Activated naive CD4-positive, alpha-beta T cell treated with anti-CD3 and anti-CD28 coated beads, Interleukin-2, amount 10 ng/mL, durations not matched to agents 7 days and 5 days (primary cell): ENCODE measurements around the gene AUH.

ENCODE experiments used
- CTCF ChIA-PET: fragments of 350-600 bp; sonication (Branson Sonifier 250); formaldehyde crosslinking; loops from one replicate; lab custom pipeline; 2021; ENCODE audit warnings: antibody characterized with exemption; lab: Charles Lee
- DNase-seq: peaks from one replicate; pipeline ENCODE4 v3.0.0-alpha.2; 2020
- H3K27ac Mint-ChIP-seq: one replicate; pipeline ENCODE4 v1.8.0; 2021; ENCODE audit warnings: mild to moderate bottlenecking, moderate library complexity, mixed read lengths
- H3K27me3 Mint-ChIP-seq: one replicate; pipeline ENCODE4 v1.8.0; 2021; ENCODE audit warnings: mild to moderate bottlenecking, mixed read lengths
- H3K36me3 Mint-ChIP-seq: one replicate; pipeline ENCODE4 v1.8.0; 2021; ENCODE audit warnings: mixed read lengths
- H3K4me1 Mint-ChIP-seq: one replicate; pipeline ENCODE4 v1.8.0; 2021; ENCODE audit warnings: mixed read lengths
- H3K4me3 Mint-ChIP-seq: one replicate; pipeline ENCODE4 v1.8.0; 2021; ENCODE audit warnings: mild to moderate bottlenecking, moderate library complexity, mixed read lengths
- H3K9me3 Mint-ChIP-seq: one replicate; pipeline ENCODE4 v1.8.0; 2021; ENCODE audit warnings: mixed read lengths

AUH gene

DNA sequence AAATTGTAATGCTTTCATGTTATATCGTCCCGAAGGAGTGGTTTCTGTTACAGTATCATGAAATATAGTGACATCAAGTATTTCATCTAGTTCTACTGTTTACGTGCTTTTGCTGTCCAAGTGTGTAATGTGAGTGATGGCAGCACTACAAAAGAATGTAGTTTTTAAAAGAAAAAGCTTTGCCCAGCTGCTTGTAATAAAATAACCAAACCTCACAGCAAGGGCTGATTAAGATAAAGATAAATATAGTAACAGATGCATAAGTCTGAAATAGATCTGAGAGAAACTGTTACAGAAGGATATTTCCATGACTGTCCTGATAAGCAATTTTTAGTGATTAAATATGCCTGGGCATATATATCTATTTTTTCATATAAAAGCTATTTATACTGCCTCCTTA is 106.4 kb downstream of the AUH start:
- Mint-ChIP-seq H3K4me1 (peaks cover 18% of the 10 kb centered on the region), H3K4me3 (no peak overlapping the region), H3K27ac (no peak overlapping the region), H3K36me3 (no peaks in the 10 kb centered on the region), H3K9me3 (no peaks in the 10 kb centered on the region), H3K27me3 (no peaks in the 10 kb centered on the region)
- CTCF ChIA-PET: no interaction called here
- no peak for DNase-seq

DNA sequence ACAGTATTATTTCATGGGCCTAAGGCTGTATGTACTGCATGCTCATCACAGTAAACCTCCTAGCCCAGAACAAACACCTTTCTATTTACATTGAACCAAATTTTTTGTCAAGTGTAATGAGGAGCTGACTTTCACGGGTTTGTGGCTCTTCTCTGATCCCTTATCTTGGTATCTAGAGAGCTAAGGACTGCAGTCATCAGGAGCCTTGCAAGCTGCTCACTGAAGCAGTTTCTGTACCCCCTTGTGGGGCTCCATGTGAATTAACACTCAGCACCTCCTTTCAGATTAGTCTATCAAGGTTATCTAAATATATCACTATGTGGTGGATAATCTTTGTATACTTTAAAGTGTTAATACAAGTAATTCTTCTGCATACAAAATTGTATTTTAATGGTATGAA is 108.2 kb downstream of the AUH start:
- Mint-ChIP-seq H3K27me3 (no peaks in the 10 kb centered on the region), H3K4me1 (peaks cover 20% of the 10 kb centered on the region), H3K27ac (no peak overlapping the region), H3K36me3 (peaks cover under 1% of the 10 kb centered on the region), H3K4me3 (no peak overlapping the region), H3K9me3 (no peaks in the 10 kb centered on the region)
- CTCF ChIA-PET: interaction anchor here (0.6 to 2.7 kb wide), 18 partner anchors 10 to 222 kb away, joined by 3 to 19 read pairs (median 4); no protein-coding TSS in a partner anchor
- DNase-seq: peak; percentile 67

DNA sequence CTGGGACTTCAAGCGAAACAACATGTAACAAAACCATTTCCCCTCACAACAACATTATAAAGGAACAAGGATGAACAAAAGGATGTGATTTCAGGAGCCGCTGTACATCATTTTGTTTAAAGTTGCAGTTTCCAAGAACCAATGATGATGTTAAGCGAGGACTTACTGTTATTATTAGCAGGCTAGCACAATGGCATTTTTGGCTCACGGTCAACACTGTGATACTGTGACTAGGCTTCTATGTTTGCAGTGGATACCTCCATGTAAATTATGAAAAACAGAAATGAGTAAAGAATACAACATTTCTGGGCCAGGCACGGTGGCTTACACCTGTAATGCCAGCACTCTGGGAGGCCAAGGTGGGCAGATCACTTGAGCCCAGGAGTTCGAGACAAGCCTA is 113.0 kb downstream of the AUH start:
- CTCF ChIA-PET: no interaction called here
- peaks cover 35% of the 10 kb centered on the region for H3K4me1 Mint-ChIP-seq
- no peak for DNase-seq
- H3K9me3 Mint-ChIP-seq: no peaks in the 10 kb centered on the region
- H3K4me3 Mint-ChIP-seq: no peak overlapping the region
- no peaks in the 10 kb centered on the region for H3K27me3 Mint-ChIP-seq
- H3K36me3 Mint-ChIP-seq: peaks cover 13% of the 10 kb centered on the region
- H3K27ac Mint-ChIP-seq: no peak overlapping the region

- H3K27me3 Mint-ChIP-seq: no peaks in the 10 kb centered on the region
- no peak for DNase-seq
- H3K36me3 Mint-ChIP-seq: peaks cover 13% of the 10 kb centered on the region
- no peak overlapping the region for H3K4me3 Mint-ChIP-seq
- no peak overlapping the region for H3K27ac Mint-ChIP-seq
- H3K9me3 Mint-ChIP-seq: no peaks in the 10 kb centered on the region
- peaks cover 25% of the 10 kb centered on the region for H3K4me1 Mint-ChIP-seq
- CTCF ChIA-PET: no interaction called here
Measured at GRCh38 chr9:91247278-91247677, 114.4 kb downstream of the AUH start.

DNA sequence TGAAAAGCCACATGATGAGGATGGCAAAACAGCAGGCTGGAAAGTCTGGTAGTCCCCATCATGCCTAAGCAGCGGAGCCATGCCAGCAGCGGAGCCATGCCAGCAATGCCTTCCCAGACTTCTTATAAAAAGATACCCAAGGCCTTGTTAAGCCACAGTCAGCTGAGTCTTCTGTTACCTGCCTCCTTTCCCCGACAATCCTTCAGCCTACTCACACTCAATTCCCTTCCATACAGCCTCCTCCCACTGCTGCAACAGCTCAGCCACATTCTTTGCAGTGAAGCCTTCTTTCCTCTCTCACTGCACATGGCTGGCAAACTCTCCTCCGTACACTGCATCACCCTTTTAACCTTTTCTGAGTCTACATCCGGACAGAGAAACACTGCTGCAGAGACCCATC is 114.9 kb downstream of the AUH start:
- Mint-ChIP-seq H3K27me3 (no peaks in the 10 kb centered on the region), H3K9me3 (no peaks in the 10 kb centered on the region), H3K27ac (no peak overlapping the region), H3K36me3 (peaks cover 17% of the 10 kb centered on the region), H3K4me3 (no peak overlapping the region), H3K4me1 (peaks cover 24% of the 10 kb centered on the region)
- CTCF ChIA-PET: no interaction called here
- DNase-seq: no peak

- DNase-seq: peak; percentile 23
- CTCF ChIA-PET: interaction anchor here (0.8 kb wide), 2 partner anchors 10 to 14 kb away, joined by 3 to 4 read pairs; no protein-coding TSS in a partner anchor
Measured at GRCh38 chr9:91245431-91246313, 116.0 kb downstream of the AUH start.

GRCh38 chr9:91243029-91243428 is 118.7 kb downstream of the AUH start:
- Mint-ChIP-seq H3K27me3 (no peaks in the 10 kb centered on the region), H3K27ac (no peak overlapping the region), H3K4me3 (no peak overlapping the region), H3K9me3 (no peaks in the 10 kb centered on the region), H3K4me1 (peaks cover 23% of the 10 kb centered on the region), H3K36me3 (peaks cover 12% of the 10 kb centered on the region)
- DNase-seq: no peak
- CTCF ChIA-PET: no interaction called here

More at GRCh38 chr9:91245431-91246313, 116.0 kb downstream of the AUH start:
- Mint-ChIP-seq H3K36me3 (peaks cover 17% of the 10 kb centered on the region), H3K4me3 (no peak overlapping the region), H3K4me1 (peaks cover 24% of the 10 kb centered on the region), H3K27me3 (no peaks in the 10 kb centered on the region), H3K9me3 (no peaks in the 10 kb centered on the region), H3K27ac (peak overlapping the region; percentile 13)

DNA sequence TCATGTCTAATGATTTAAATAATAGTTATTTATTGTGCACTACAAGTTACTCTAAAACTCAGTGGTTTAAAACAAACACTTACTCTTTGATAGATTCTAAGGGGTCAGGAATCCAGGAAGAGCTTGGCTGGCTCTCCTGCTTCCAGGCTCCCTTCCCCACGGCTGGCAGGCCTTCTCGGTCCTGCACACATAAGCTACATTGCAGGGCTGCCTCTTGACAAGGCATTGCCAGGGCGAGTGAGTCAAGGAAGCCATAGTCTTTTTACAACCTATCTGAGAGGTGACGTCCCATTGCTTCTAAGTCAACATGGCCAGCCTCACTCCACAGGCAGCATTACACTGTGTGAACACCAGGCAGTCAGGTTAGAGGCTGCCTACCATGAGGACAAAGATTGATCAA is 119.8 kb downstream of the AUH start:
- Mint-ChIP-seq H3K27ac (no peak overlapping the region), H3K9me3 (no peaks in the 10 kb centered on the region), H3K27me3 (no peaks in the 10 kb centered on the region), H3K4me1 (peaks cover 20% of the 10 kb centered on the region), H3K36me3 (peaks cover 16% of the 10 kb centered on the region), H3K4me3 (no peak overlapping the region)
- DNase-seq: no peak
- CTCF ChIA-PET: no interaction called here

GRCh38 chr9:91240596-91241165 is 121.0 kb downstream of the AUH start:
- H3K4me1 Mint-ChIP-seq: peaks cover 10% of the 10 kb centered on the region
- CTCF ChIA-PET: interaction anchor here (1.0 to 1.1 kb wide), 2 partner anchors 11 to 186 kb away, joined by 3 read pairs; no protein-coding TSS in a partner anchor
- no peak overlapping the region for H3K4me3 Mint-ChIP-seq
- DNase-seq: no peak
- H3K27ac Mint-ChIP-seq: no peak overlapping the region
- H3K27me3 Mint-ChIP-seq: peaks cover 3% of the 10 kb centered on the region
- H3K9me3 Mint-ChIP-seq: no peaks in the 10 kb centered on the region
- H3K36me3 Mint-ChIP-seq: peaks cover 10% of the 10 kb centered on the region

DNA sequence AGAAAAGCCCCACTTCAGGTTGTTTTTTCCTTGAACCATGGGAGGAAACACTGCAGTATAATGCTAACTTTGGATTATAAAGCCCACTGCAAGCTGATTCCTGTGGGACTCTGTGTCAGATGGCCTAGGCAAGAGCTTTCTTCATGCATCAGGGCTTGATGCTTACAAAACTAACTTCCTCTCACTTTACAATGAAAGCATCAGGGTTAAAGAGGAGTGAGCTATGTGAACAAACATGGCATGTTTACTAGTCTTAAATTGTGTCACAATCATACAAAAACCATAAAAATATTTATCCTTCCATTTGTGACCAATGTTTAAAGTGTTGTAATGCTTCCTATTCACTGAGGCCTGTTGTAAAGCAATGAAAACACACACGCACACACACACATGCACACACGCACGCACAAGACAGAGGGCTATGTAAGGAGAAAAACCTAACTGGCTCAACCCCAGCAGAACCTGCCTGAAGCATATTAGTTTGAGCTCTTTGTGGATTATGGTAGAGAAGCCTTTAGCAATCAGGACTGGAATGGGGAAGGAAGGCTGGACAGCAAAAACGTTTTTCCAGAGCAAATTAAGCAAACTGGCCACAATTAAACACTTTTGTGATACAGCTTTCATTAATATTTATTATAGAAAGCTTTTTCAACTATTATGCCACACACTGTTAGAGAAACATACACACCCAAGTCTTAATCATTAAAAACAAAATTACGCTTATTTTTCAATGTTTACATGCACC is 122.2 kb downstream of the AUH start:
- DNase-seq: no peak
- no peak overlapping the region for H3K27ac Mint-ChIP-seq
- H3K27me3 Mint-ChIP-seq: peaks cover 3% of the 10 kb centered on the region
- no peaks in the 10 kb centered on the region for H3K9me3 Mint-ChIP-seq
- H3K36me3 Mint-ChIP-seq: peaks cover 9% of the 10 kb centered on the region
- H3K4me1 Mint-ChIP-seq: no peaks in the 10 kb centered on the region
- CTCF ChIA-PET: interaction anchor here (1.0 kb wide), 2 partner anchors 14 to 187 kb away, joined by 3 to 4 read pairs; no protein-coding TSS in a partner anchor
- H3K4me3 Mint-ChIP-seq: no peak overlapping the region

DNA sequence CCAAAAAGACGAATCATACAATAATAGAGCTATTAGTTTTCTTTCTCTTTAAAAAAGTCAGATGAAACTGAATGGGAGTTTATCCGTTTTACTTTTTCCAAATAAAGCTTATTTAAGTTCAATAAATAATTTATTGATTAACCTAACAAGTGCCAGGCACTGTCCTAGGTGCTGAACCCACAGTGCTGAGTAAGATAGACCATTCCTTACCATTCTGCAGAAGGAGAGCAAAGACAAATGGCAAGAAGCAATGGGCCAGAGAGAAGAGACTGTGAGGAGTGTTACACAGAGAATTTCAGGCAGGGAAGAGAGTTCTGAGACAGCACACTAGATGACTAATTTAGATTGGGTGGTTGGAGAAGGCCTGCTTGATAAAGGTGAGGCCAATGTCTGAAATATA is 127.2 kb downstream of the AUH start:
- Mint-ChIP-seq H3K9me3 (peaks cover 2% of the 10 kb centered on the region), H3K4me3 (no peak overlapping the region), H3K36me3 (peaks cover 4% of the 10 kb centered on the region), H3K27ac (no peak overlapping the region), H3K4me1 (no peaks in the 10 kb centered on the region), H3K27me3 (peaks cover 3% of the 10 kb centered on the region)
- CTCF ChIA-PET: interaction anchor here (1.4 kb wide), 1 partner anchor 11 kb away, joined by 4 read pairs; no protein-coding TSS in a partner anchor
- peak; percentile 29 for DNase-seq

- peaks cover 2% of the 10 kb centered on the region for H3K9me3 Mint-ChIP-seq
- H3K27me3 Mint-ChIP-seq: peaks cover 3% of the 10 kb centered on the region
- CTCF ChIA-PET: interaction anchor here (1.2 kb wide), 1 partner anchor 14 kb away, joined by 3 read pairs; no protein-coding TSS in a partner anchor
- H3K4me1 Mint-ChIP-seq: no peaks in the 10 kb centered on the region
- H3K4me3 Mint-ChIP-seq: no peak overlapping the region
- H3K27ac Mint-ChIP-seq: no peak overlapping the region
- no peak for DNase-seq
- no peaks in the 10 kb centered on the region for H3K36me3 Mint-ChIP-seq
Measured at GRCh38 chr9:91231619-91232018, 130.1 kb downstream of the AUH start.

GRCh38 chr9:91223000-91223399 is 138.7 kb downstream of the AUH start:
- no peaks in the 10 kb centered on the region for H3K27me3 Mint-ChIP-seq
- H3K4me1 Mint-ChIP-seq: peaks cover 7% of the 10 kb centered on the region
- peaks cover 21% of the 10 kb centered on the region for H3K36me3 Mint-ChIP-seq
- peaks cover 5% of the 10 kb centered on the region for H3K9me3 Mint-ChIP-seq
- DNase-seq: no peak
- no peak overlapping the region for H3K4me3 Mint-ChIP-seq
- CTCF ChIA-PET: interaction anchor here (0.6 to 1.3 kb wide), 2 partner anchors 15 to 92 kb away, joined by 3 read pairs; no protein-coding TSS in a partner anchor
- H3K27ac Mint-ChIP-seq: no peak overlapping the region

DNA sequence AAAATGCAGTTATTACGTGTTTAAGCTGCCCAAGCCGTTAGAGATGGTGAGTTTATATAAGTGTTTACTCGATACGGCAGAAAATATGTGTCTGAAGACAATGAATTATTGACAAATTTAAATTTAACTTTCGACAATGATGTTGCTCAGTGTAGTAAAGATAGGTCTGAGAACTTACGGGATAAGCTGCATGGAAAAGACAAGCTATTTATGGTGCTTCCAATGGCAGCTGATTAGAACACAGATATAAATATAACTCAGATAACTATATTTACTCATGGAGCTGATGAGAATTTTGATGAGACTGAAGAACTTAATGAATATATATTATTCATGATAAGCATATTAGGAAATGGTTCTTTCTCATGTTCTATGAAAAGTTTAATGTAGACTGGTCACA is 139.3 kb downstream of the AUH start:
- Mint-ChIP-seq H3K4me3 (no peak overlapping the region), H3K27me3 (no peaks in the 10 kb centered on the region), H3K36me3 (peaks cover 26% of the 10 kb centered on the region), H3K4me1 (peaks cover 7% of the 10 kb centered on the region), H3K27ac (no peak overlapping the region), H3K9me3 (peaks cover 5% of the 10 kb centered on the region)
- DNase-seq: no peak
- CTCF ChIA-PET: interaction anchor here (0.6 to 1.3 kb wide), 2 partner anchors 15 to 93 kb away, joined by 3 read pairs; no protein-coding TSS in a partner anchor
